HEK293 (cell line): ENCODE measurements around the gene ALKBH2.

Experiments used
- FEZF1 ChIP-seq: fragments of 450-650 bp; formaldehyde crosslinking; IDR thresholded peaks from 2 replicates; pipeline ENCODE4 v1.5.1; 2016; ENCODE audit warnings: missing biosample characterization, missing genetic modification characterization
- KLF16 ChIP-seq: fragments of 450-650 bp; formaldehyde crosslinking; IDR thresholded peaks from 2 replicates; pipeline ENCODE4 v1.5.1; 2017; ENCODE audit warnings: missing biosample characterization, missing genetic modification characterization
- KLF8 ChIP-seq: fragments of 450-650 bp; formaldehyde crosslinking; IDR thresholded peaks from 2 replicates; pipeline ENCODE4 v1.5.1; 2016; ENCODE audit warnings: missing biosample characterization, missing genetic modification characterization
- KLF9 ChIP-seq: fragments of 450-650 bp; formaldehyde crosslinking; IDR thresholded peaks from 2 replicates; pipeline ENCODE4 v1.5.1; 2016; ENCODE audit warnings: missing biosample characterization, missing genetic modification characterization, low read depth
- SP2 ChIP-seq: fragments of 450-650 bp; formaldehyde crosslinking; IDR thresholded peaks from 2 replicates; pipeline ENCODE4 v1.5.1; 2016; ENCODE audit warnings: missing biosample characterization, missing genetic modification characterization
- ZBTB17 ChIP-seq: fragments of 450-650 bp; formaldehyde crosslinking; IDR thresholded peaks from 2 replicates; pipeline ENCODE4 v1.5.1; 2016; ENCODE audit warnings: missing biosample characterization, missing genetic modification characterization
- ZIC2 ChIP-seq: fragments of 450-650 bp; formaldehyde crosslinking; IDR thresholded peaks from 2 replicates; pipeline ENCODE4 v1.5.1; 2016; ENCODE audit warnings: missing biosample characterization, missing genetic modification characterization
- ZNF121 ChIP-seq: fragments of 450-650 bp; formaldehyde crosslinking; IDR thresholded peaks from 2 replicates; pipeline ENCODE4 v1.5.1; 2016; ENCODE audit warnings: missing biosample characterization, missing genetic modification characterization
- ZNF132 ChIP-seq: fragments of 450-650 bp; formaldehyde crosslinking; IDR thresholded peaks from 2 replicates; pipeline ENCODE4 v1.5.1; 2017; ENCODE audit warnings: missing biosample characterization, missing genetic modification characterization, borderline replicate concordance
- ZNF140 ChIP-seq: fragments of 450-650 bp; formaldehyde crosslinking; IDR thresholded peaks from 2 replicates; pipeline ENCODE4 v1.5.1; 2016; ENCODE audit warnings: missing biosample characterization, missing genetic modification characterization
- ZNF16 ChIP-seq: fragments of 450-650 bp; formaldehyde crosslinking; IDR thresholded peaks from 2 replicates; pipeline ENCODE4 v1.5.1; 2016; ENCODE audit warnings: low read depth, missing biosample characterization, missing genetic modification characterization
- ZNF37A ChIP-seq: fragments of 450-650 bp; IDR thresholded peaks from 2 replicates; pipeline ENCODE4 v1.5.1; 2018; ENCODE audit warnings: missing biosample characterization, missing genetic modification characterization
- ZNF433 ChIP-seq: fragments of 450-650 bp; formaldehyde crosslinking; IDR thresholded peaks from 2 replicates; pipeline ENCODE4 v1.5.1; 2016; ENCODE audit warnings: missing biosample characterization, missing genetic modification characterization, low read depth
- ZNF530 ChIP-seq: fragments of 450-650 bp; formaldehyde crosslinking; IDR thresholded peaks from 2 replicates; pipeline ENCODE4 v1.5.1; 2016; ENCODE audit warnings: low read depth, missing biosample characterization, missing genetic modification characterization
- ZNF560 ChIP-seq: fragments of 450-650 bp; formaldehyde crosslinking; IDR thresholded peaks from 2 replicates; pipeline ENCODE4 v1.5.1; 2017; ENCODE audit warnings: missing biosample characterization, missing genetic modification characterization, borderline replicate concordance
- ZNF600 ChIP-seq: fragments of 450-650 bp; formaldehyde crosslinking; IDR thresholded peaks from 2 replicates; pipeline ENCODE4 v1.5.1; 2016; ENCODE audit warnings: missing biosample characterization, missing genetic modification characterization
- TF ChIP-seq, protein P1 (sequence below): fragments of 450-650 bp; formaldehyde crosslinking; IDR thresholded peaks from 2 replicates; pipeline ENCODE4 v1.5.1; 2016; ENCODE audit warnings: missing biosample characterization, missing genetic modification characterization
- TF ChIP-seq, protein P2 (sequence below): fragments of 450-650 bp; formaldehyde crosslinking; IDR thresholded peaks from 2 replicates; pipeline ENCODE4 v1.5.1; 2016; ENCODE audit warnings: missing biosample characterization, missing genetic modification characterization
- TF ChIP-seq, protein P3 (sequence below): fragments of 450-650 bp; formaldehyde crosslinking; optimal IDR thresholded peaks from 2 replicates; pipeline ENCODE3; 2016; ENCODE audit warnings: missing biosample characterization, mild to moderate bottlenecking, missing genetic modification characterization
- TF ChIP-seq, protein P4 (sequence below): fragments of 450-650 bp; formaldehyde crosslinking; conservative IDR thresholded peaks from 2 replicates; pipeline ENCODE4 v1.5.1; 2016; ENCODE audit warnings: low read depth, missing biosample characterization, missing genetic modification characterization
- TF ChIP-seq, protein P5 (sequence below): fragments of 450-650 bp; formaldehyde crosslinking; IDR thresholded peaks from 2 replicates; pipeline ENCODE4 v1.5.1; 2016; ENCODE audit warnings: missing biosample characterization, missing genetic modification characterization

The ALKBH2 gene

DNA sequence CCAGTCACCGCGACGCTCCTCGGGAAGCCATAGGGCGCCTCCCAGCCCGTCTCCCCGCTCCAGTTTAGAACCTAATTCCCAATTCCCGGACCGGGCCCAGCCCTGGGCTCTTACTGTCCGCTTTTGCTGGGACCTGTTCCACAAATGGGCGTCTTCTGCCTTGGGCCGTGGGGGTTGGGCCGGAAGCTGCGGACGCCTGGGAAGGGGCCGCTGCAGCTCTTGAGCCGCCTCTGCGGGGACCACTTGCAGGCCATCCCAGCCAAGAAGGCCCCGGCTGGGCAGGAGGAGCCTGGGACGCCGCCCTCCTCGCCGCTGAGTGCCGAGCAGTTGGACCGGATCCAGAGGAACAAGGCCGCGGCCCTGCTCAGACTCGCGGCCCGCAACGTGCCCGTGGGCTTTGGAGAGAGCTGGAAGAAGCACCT, 4.9 kb upstream of the ALKBH2 start (continued):
- peak; percentile 55; the same call in 1 of the 2 replicates for TF ChIP-seq KLF16 (tag by site-specific recombination)
- TF ChIP-seq KLF9 (tag by site-specific recombination) = peak; percentile 18
- TF ChIP-seq, protein P1, sequence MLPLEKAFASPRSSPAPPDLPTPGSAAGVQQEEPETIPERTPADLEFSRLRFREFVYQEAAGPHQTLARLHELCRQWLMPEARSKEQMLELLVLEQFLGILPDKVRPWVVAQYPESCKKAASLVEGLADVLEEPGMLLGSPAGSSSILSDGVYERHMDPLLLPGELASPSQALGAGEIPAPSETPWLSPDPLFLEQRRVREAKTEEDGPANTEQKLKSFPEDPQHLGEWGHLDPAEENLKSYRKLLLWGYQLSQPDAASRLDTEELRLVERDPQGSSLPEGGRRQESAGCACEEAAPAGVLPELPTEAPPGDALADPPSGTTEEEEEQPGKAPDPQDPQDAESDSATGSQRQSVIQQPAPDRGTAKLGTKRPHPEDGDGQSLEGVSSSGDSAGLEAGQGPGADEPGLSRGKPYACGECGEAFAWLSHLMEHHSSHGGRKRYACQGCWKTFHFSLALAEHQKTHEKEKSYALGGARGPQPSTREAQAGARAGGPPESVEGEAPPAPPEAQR (tag by site-specific recombination) = no peak
- TF ChIP-seq, protein P2, sequence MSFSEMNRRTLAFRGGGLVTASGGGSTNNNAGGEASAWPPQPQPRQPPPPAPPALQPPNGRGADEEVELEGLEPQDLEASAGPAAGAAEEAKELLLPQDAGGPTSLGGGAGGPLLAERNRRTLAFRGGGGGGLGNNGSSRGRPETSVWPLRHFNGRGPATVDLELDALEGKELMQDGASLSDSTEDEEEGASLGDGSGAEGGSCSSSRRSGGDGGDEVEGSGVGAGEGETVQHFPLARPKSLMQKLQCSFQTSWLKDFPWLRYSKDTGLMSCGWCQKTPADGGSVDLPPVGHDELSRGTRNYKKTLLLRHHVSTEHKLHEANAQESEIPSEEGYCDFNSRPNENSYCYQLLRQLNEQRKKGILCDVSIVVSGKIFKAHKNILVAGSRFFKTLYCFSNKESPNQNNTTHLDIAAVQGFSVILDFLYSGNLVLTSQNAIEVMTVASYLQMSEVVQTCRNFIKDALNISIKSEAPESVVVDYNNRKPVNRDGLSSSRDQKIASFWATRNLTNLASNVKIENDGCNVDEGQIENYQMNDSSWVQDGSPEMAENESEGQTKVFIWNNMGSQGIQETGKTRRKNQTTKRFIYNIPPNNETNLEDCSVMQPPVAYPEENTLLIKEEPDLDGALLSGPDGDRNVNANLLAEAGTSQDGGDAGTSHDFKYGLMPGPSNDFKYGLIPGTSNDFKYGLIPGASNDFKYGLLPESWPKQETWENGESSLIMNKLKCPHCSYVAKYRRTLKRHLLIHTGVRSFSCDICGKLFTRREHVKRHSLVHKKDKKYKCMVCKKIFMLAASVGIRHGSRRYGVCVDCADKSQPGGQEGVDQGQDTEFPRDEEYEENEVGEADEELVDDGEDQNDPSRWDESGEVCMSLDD = 0 out of 2 replicates have a peak, but pooled peaks have one; percentile 16
- peak; percentile 38 for TF ChIP-seq FEZF1
- TF ChIP-seq, protein P3, sequence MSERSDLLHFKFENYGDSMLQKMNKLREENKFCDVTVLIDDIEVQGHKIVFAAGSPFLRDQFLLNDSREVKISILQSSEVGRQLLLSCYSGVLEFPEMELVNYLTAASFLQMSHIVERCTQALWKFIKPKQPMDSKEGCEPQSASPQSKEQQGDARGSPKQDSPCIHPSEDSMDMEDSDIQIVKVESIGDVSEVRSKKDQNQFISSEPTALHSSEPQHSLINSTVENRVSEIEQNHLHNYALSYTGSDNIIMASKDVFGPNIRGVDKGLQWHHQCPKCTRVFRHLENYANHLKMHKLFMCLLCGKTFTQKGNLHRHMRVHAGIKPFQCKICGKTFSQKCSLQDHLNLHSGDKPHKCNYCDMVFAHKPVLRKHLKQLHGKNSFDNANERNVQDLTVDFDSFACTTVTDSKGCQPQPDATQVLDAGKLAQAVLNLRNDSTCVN = peak; percentile 4
- peak; percentile 65 for TF ChIP-seq KLF8
- peak; percentile 69 for TF ChIP-seq SP2 (tag by site-specific recombination)
- peak; percentile 47 for TF ChIP-seq ZIC2 (tag by site-specific recombination)
- no peak for TF ChIP-seq ZNF433 (tag by site-specific recombination)
- TF ChIP-seq ZNF16 (tag by site-specific recombination) = no peak
- TF ChIP-seq ZNF600 (tag by site-specific recombination) = 0 out of 2 replicates have a peak, but pooled peaks have one; percentile 28
- no peak for TF ChIP-seq ZNF37A (tag by site-specific recombination)
- TF ChIP-seq ZNF140 (tag by site-specific recombination) = no peak
- TF ChIP-seq ZNF132 (tag by site-specific recombination) = no peak
- no peak for TF ChIP-seq ZNF560 (tag by site-specific recombination)
- TF ChIP-seq, protein P4, sequence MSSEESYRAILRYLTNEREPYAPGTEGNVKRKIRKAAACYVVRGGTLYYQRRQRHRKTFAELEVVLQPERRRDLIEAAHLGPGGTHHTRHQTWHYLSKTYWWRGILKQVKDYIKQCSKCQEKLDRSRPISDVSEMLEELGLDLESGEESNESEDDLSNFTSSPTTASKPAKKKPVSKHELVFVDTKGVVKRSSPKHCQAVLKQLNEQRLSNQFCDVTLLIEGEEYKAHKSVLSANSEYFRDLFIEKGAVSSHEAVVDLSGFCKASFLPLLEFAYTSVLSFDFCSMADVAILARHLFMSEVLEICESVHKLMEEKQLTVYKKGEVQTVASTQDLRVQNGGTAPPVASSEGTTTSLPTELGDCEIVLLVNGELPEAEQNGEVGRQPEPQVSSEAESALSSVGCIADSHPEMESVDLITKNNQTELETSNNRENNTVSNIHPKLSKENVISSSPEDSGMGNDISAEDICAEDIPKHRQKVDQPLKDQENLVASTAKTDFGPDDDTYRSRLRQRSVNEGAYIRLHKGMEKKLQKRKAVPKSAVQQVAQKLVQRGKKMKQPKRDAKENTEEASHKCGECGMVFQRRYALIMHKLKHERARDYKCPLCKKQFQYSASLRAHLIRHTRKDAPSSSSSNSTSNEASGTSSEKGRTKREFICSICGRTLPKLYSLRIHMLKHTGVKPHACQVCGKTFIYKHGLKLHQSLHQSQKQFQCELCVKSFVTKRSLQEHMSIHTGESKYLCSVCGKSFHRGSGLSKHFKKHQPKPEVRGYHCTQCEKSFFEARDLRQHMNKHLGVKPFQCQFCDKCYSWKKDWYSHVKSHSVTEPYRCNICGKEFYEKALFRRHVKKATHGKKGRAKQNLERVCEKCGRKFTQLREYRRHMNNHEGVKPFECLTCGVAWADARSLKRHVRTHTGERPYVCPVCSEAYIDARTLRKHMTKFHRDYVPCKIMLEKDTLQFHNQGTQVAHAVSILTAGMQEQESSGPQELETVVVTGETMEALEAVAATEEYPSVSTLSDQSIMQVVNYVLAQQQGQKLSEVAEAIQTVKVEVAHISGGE (tag by site-specific recombination) = peak; percentile 26; the same call in 1 of the 2 replicates
- no peak for TF ChIP-seq ZNF530 (tag by site-specific recombination)
- peak; percentile 38; the same call in 1 of the 2 replicates for TF ChIP-seq ZNF121 (tag by site-specific recombination)
- peak; percentile 67; the same call in 1 of the 2 replicates for TF ChIP-seq ZBTB17 (tag by site-specific recombination)
- TF ChIP-seq, protein P5, sequence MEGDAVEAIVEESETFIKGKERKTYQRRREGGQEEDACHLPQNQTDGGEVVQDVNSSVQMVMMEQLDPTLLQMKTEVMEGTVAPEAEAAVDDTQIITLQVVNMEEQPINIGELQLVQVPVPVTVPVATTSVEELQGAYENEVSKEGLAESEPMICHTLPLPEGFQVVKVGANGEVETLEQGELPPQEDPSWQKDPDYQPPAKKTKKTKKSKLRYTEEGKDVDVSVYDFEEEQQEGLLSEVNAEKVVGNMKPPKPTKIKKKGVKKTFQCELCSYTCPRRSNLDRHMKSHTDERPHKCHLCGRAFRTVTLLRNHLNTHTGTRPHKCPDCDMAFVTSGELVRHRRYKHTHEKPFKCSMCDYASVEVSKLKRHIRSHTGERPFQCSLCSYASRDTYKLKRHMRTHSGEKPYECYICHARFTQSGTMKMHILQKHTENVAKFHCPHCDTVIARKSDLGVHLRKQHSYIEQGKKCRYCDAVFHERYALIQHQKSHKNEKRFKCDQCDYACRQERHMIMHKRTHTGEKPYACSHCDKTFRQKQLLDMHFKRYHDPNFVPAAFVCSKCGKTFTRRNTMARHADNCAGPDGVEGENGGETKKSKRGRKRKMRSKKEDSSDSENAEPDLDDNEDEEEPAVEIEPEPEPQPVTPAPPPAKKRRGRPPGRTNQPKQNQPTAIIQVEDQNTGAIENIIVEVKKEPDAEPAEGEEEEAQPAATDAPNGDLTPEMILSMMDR (tag by site-specific recombination) = 0 out of 2 replicates have a peak, but pooled peaks have one; percentile 18
